Measurements from ENCODE around the gene FAM120A. TPM values are rescaled to one million over a fixed set of nuclear protein-coding genes. Genes with fewer than 3 reads are reported as not detected.

The FAM120A gene
- total RNA-seq, 1 donor from 2014 or later, result 57.7 TPM

GRCh38 chr9:93589688-93590087 lies 138.2 kb downstream of the FAM120A start:
- Histone ChIP-seq H4K20me1 (ENCODE audit: insufficient read depth, low read length) (peaks cover 99% of the 10 kb centered on the region), H3K79me2 (ENCODE audit: insufficient read depth, low read length) (peaks cover 95% of the 10 kb centered on the region), H3K4me2 (ENCODE audit: low read length) (no peak overlapping the region), H3K9me3 (ENCODE audit: insufficient read depth, low read depth, low read length) (peaks cover 2% of the 10 kb centered on the region), H3K27me3 (ENCODE audit: insufficient read depth, low read length) (no peaks in the 10 kb centered on the region), H3K36me3 (ENCODE audit: insufficient read depth, low read length) (no peaks in the 10 kb centered on the region), H3K4me1 (ENCODE audit: insufficient read depth, low read length) (peaks cover 11% of the 10 kb centered on the region), H3K4me3 (ENCODE audit: insufficient read depth, low read depth, low read length) (no peak overlapping the region), H2AFZ (ENCODE audit: low read depth, low read length) (no peak overlapping the region), H3K9ac (ENCODE audit: low read length) (no peak overlapping the region), H3K27ac (ENCODE audit: low read depth, low read length) (no peak overlapping the region)
- Mint-ChIP-seq H3K27ac (ENCODE audit: unreplicated experiment) (no peak overlapping the region), H3K9me3 (ENCODE audit: unreplicated experiment) (peaks cover 11% of the 10 kb centered on the region), H3K4me1 (ENCODE audit: low read depth, unreplicated experiment) (peaks cover 24% of the 10 kb centered on the region), H3K4me3 (ENCODE audit: unreplicated experiment) (peak overlapping the region; percentile 43), H3K27me3 (ENCODE audit: low read depth, unreplicated experiment) (no peaks in the 10 kb centered on the region), H3K36me3 (ENCODE audit: low read depth, unreplicated experiment) (peaks cover 16% of the 10 kb centered on the region)
- no peak for FAIRE-seq
- DNase-seq (ENCODE audit: low read depth), result peak; percentile 16
- TF ChIP-seq EZH2 (IDR thresholded peaks at IDR 0.05; ENCODE audit: insufficient read depth, low read length), result no peak
- no peak for TF ChIP-seq CTCF (IDR thresholded peaks at IDR 0.05; ENCODE audit: insufficient read depth, low read depth, low read length)

DNA sequence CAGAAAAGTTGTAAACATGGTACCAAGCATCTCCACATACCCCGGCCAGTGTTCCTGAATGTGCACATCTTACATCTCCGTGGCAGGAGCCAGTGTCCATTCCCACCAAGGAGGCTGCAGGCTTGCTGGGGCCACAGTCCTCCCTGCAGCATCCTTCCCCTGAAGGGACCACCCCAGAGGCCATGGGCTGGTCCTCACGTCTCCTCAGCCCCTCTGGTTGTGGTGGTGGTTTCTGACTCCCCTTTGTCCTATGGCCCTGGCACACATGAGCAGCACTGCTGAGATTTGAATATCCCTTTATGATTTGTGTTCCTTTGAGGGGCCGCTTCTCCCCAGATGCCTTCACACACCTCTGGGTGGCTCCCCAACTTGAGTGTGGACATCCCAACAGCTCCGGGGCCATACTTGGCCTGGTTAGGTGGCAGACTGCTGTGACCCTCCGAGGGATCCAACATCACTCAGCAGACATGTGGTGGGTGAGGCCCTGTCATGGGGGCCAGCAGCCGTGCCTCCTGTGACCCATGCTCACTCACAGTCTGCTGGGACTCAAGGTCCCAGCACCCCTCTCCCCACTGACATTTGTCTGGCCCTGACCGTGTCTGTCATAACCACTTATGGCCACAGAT lies 139.2 kb downstream of the FAM120A start:
- Histone ChIP-seq H4K20me1 (ENCODE audit: insufficient read depth, low read length) (peaks cover 97% of the 10 kb centered on the region), H2AFZ (ENCODE audit: low read depth, low read length) (no peak overlapping the region), H3K9me3 (ENCODE audit: insufficient read depth, low read depth, low read length) (no peaks in the 10 kb centered on the region), H3K9ac (ENCODE audit: low read length) (no peak overlapping the region), H3K36me3 (ENCODE audit: insufficient read depth, low read length) (no peaks in the 10 kb centered on the region), H3K4me2 (ENCODE audit: low read length) (no peak overlapping the region), H3K27me3 (ENCODE audit: insufficient read depth, low read length) (no peaks in the 10 kb centered on the region), H3K27ac (ENCODE audit: low read depth, low read length) (no peak overlapping the region), H3K4me3 (ENCODE audit: insufficient read depth, low read depth, low read length) (no peak overlapping the region), H3K79me2 (ENCODE audit: insufficient read depth, low read length) (peaks cover 95% of the 10 kb centered on the region), H3K4me1 (ENCODE audit: insufficient read depth, low read length) (peaks cover 11% of the 10 kb centered on the region)
- H3K27me3 Mint-ChIP-seq (ENCODE audit: low read depth, unreplicated experiment), result no peaks in the 10 kb centered on the region
- H3K36me3 Mint-ChIP-seq (ENCODE audit: low read depth, unreplicated experiment), result peaks cover 6% of the 10 kb centered on the region
- H3K4me1 Mint-ChIP-seq (ENCODE audit: low read depth, unreplicated experiment), result peaks cover 24% of the 10 kb centered on the region
- FAIRE-seq (no peak), DNase-seq (ENCODE audit: low read depth) (no peak)
- H3K9me3 Mint-ChIP-seq (ENCODE audit: unreplicated experiment), result peaks cover 2% of the 10 kb centered on the region
- no peak overlapping the region for H3K27ac Mint-ChIP-seq (ENCODE audit: unreplicated experiment)
- no peak overlapping the region for H3K4me3 Mint-ChIP-seq (ENCODE audit: unreplicated experiment)
- no peak for TF ChIP-seq CTCF (IDR thresholded peaks at IDR 0.05; ENCODE audit: insufficient read depth, low read depth, low read length)
- TF ChIP-seq EZH2 (IDR thresholded peaks at IDR 0.05; ENCODE audit: insufficient read depth, low read length), result no peak

DNA sequence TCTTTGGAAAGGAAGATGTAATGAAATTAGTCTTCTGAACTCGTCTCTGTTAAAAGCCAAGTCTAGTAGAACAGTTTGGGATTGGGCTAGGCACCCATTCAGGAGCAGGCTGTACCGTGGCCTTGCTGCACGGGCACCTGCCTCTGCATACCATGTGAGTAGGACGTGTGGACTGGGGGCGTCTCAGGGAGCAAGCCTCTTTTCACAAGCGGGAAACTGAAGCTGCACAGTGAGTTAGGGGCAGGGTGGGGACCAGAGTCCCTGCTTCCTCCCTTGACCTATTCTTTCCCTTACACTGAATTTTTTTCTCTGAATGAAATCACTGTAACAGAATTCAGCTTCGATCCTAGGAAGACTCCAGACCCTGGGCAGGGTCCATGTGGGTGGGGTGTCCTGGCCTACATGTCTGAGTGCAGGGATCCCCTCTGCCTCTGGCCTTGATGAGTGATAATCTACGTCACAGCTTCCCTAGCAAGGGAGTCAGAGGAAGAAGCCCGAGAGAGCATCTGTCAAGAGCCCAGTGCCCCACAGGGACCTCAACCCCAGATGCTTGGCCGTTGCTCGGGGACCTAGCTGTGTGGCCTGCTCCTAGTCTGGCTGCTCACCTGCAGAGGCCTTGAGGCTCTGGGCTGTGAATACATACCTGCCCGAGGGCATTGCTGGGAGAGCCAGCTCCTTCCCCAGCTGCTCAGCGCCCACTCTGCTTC lies 140.0 kb downstream of the FAM120A start:
- no peak overlapping the region for H3K27ac Mint-ChIP-seq (ENCODE audit: unreplicated experiment)
- Histone ChIP-seq H3K4me2 (ENCODE audit: low read length) (no peak overlapping the region), H3K9me3 (ENCODE audit: insufficient read depth, low read depth, low read length) (no peaks in the 10 kb centered on the region), H3K4me3 (ENCODE audit: insufficient read depth, low read depth, low read length) (no peak overlapping the region), H4K20me1 (ENCODE audit: insufficient read depth, low read length) (peaks cover 97% of the 10 kb centered on the region), H3K36me3 (ENCODE audit: insufficient read depth, low read length) (no peaks in the 10 kb centered on the region), H3K27ac (ENCODE audit: low read depth, low read length) (no peak overlapping the region), H3K4me1 (ENCODE audit: insufficient read depth, low read length) (peaks cover 11% of the 10 kb centered on the region), H3K79me2 (ENCODE audit: insufficient read depth, low read length) (peaks cover 95% of the 10 kb centered on the region), H2AFZ (ENCODE audit: low read depth, low read length) (no peak overlapping the region), H3K27me3 (ENCODE audit: insufficient read depth, low read length) (no peaks in the 10 kb centered on the region), H3K9ac (ENCODE audit: low read length) (no peak overlapping the region)
- H3K9me3 Mint-ChIP-seq (ENCODE audit: unreplicated experiment), result no peaks in the 10 kb centered on the region
- H3K4me3 Mint-ChIP-seq (ENCODE audit: unreplicated experiment), result no peak overlapping the region
- H3K27me3 Mint-ChIP-seq (ENCODE audit: low read depth, unreplicated experiment), result no peaks in the 10 kb centered on the region
- peaks cover 24% of the 10 kb centered on the region for H3K4me1 Mint-ChIP-seq (ENCODE audit: low read depth, unreplicated experiment)
- TF ChIP-seq CTCF (IDR thresholded peaks at IDR 0.05; ENCODE audit: insufficient read depth, low read depth, low read length) (no peak), EZH2 (IDR thresholded peaks at IDR 0.05; ENCODE audit: insufficient read depth, low read length) (no peak)
- DNase-seq (ENCODE audit: low read depth) (no peak), FAIRE-seq (no peak)
- H3K36me3 Mint-ChIP-seq (ENCODE audit: low read depth, unreplicated experiment), result peaks cover 5% of the 10 kb centered on the region
